ENCODE results near the gene PLEKHA5.

GRCh38 chr12:19208456-19208855, 78.9 kb downstream of the PLEKHA5 start:
- TF ChIP-seq CTCF (IDR thresholded peaks at IDR 0.05), result no peak
- no peak for TF ChIP-seq REST (IDR thresholded peaks at IDR 0.05; ENCODE audit: insufficient read depth in 1 of 2, low read depth in 2 of 2, low read length in 1 of 2)
- TF ChIP-seq POLR2AphosphoS5 (IDR thresholded peaks at IDR 0.05; ENCODE audit: low read depth, low read length), result no peak
